Activated CD4-positive, alpha-beta T cell treated with anti-CD3 and anti-CD28 coated beads, Interleukin-2, Interleukin-4, amounts not matched to agents 100 ng/mL and 50 ng/mL, durations not matched to agents 16 hours and 8 hours (primary cell): Measurements from ENCODE around the gene STAT5A.
"Not testable (repeated sequence)": the region's sequence is repeated elsewhere in the genome, so short reads cannot be mapped to it uniquely, and the experiment has no call there.

Experiments used
- DNase-seq: peaks from one replicate; pipeline ENCODE4 v3.0.0-alpha.2; 2020; ENCODE audit warnings: low spot score

Gene STAT5A

DNA sequence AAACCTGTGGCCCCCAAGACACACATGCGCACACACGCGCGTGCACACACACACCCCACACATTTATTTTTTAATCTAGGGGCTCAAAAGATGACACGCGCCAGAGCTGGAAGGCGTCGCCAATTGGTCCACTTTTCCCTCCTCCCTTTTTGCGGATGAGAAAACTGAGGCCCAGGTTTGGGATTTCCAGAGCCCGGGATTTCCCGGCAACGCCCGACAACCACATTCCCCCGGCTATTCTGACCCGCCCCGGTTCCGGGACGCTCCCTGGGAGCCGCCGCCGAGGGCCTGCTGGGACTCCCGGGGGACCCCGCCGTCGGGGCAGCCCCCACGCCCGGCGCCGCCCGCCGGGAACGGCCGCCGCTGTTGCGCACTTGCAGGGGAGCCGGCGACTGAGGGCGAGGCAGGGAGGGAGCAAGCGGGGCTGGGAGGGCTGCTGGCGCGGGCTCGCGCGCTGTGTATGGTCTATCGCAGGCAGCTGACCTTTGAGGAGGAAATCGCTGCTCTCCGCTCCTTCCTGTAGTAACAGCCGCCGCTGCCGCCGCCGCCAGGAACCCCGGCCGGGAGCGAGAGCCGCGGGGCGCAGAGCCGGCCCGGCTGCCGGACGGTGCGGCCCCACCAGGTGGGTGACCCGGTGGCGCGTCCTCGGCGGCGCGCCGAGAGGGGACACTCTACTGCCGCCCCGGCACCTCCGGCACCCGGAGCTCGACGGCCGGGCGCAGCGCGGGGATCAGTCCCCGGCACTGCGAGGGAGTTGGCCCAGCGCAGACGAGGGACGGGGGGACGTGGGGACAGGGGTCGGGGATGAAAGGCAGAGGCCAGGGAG is at the start of gene STAT5A:
Gene STAT5A (plus strand): TSS at position 522 of the 826 bp plus-strand sequence. CDS start 914 bp downstream, outside the sequence.
- peak; percentile 73 for DNase-seq

DNA sequence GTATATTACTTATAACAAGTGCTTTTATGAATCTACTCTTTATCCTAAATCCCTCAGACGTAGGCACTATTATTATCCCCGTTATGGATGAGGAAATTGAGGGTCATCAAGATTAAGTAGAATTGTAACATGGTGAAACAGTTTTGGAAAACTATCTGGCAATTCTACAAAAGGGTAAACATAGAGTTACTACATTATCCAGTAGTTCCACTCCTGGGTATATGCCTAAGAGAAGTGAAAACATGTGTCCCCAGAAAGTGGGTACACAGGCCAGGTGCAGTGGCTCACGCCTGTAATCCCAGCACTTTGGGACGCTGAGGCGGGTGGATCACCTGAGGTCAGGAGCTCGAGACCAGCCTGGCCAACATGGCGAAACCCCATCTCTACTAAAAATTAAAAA is 48.7 kb upstream of the STAT5A start:
- not testable (repeated sequence) for DNase-seq

DNA sequence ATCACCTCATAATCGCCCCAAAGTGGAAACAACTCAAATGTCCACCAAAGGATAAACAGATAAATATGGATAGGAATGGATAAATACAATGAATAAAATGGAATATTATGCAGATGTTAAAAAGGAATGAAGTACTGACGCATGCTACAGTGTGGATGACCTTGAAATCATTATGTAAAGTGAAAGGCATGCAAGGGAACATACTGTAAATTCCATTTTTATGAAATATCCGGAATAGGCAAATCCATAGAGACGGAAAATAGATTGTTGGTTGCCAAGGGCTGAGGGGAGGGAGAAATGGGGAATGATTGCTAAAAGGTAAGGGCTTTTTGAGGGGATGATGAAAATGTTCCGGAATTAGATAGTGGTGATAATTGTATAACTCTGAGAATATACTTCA is 48.1 kb upstream of the STAT5A start:
- DNase-seq = no peak

DNA sequence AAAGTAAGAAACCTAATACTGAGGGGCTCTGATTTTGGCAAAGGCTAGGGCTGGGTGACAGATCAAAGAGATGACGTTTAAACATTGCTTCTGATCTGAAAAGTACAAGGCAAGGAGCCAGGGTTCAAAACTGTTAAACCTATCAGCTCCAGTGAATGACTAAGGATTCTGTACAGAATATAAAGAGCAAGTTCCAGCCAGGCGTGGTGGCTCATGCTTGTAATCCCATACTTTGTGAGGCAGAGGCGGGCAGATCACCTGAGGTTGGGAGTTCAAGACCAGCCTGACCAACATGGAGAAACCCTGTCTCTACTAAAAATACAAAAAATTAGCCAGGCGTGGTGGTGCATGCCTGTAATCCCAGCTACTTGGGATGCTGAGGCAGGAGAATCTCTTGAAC is 47.4 kb upstream of the STAT5A start:
- not testable (repeated sequence) for DNase-seq

DNA sequence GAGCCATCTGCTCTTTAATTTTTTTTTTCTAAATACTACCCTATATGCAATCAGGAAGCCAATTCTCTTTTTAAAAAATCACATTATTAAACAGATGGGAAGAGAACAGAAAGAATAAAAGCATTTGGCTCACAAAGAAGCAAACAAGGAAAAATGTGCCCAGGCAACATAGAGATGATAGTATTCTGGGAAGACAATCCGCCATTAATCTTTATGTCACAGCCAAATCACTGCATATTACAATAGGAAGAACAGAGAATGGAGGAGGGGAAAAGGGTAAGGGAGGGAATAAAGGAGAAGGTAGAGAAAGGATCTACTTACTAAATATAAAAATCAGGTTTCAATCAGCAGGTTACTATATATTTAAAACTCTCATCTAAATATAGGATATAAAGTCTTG is 46.4 kb upstream of the STAT5A start:
- no peak for DNase-seq

DNA sequence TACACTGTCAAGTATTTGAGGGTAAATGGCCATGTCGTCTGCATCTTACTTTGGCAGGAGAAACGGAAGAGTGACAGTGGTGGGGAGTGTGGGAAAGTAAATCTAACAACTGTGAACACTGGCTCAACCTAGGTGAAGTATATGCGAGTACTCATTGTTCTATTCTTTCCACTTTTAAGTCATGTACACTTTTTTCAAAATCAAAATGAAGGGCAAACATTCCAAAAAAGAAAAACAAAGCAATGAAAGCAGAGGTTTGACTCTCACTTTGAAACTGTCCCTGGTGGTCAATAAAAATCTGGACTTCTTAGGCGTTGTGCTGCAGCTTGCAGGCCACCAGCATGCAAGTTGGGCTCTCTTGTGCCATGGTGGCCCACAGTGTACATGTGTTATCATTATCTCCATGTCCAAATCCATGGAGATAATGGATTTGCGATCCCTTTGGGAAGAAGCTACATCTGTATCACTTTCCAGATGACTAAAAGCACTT is 44.8 kb upstream of the STAT5A start:
- no peak for DNase-seq

DNA sequence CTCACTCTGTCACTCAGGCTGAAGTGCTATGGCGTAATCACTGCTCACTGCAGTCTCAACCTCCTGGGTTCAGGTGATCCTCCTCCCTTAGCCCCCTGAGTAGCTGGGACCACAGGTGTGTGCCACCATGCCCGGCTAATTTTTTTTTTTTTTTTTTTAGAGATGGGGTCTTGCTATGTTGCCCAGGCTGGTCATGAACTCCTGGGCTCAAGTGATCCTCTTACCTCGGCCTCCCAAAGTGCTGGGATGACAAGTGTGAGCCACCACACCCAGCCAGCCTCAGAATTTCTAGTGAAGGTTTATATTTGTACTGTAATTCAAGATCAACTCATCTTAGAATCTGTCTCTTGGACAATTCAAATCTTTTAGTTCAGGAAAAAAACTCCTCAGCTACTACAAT is 44.2 kb upstream of the STAT5A start:
- not testable (repeated sequence) for DNase-seq

DNA sequence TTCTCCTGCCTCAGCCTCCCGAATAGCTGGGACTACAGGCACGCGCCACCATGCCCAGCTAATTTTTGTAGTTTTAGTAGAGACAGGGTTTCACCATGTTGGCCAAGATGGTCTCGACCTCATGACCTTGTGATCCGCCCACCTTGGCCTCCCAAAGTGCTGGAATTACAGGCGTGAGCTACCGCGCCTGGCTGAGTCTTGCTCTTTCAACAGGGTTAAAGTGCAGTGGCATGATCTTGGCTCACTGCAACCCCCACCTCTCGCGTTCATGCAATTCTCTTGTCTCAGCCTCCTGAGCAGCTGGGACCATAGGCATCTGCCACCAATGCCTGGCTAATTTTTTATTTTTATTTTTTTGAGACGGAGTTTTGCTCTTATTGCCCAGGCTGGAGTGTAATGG is 43.1 kb upstream of the STAT5A start:
- DNase-seq = not testable (repeated sequence)

DNA sequence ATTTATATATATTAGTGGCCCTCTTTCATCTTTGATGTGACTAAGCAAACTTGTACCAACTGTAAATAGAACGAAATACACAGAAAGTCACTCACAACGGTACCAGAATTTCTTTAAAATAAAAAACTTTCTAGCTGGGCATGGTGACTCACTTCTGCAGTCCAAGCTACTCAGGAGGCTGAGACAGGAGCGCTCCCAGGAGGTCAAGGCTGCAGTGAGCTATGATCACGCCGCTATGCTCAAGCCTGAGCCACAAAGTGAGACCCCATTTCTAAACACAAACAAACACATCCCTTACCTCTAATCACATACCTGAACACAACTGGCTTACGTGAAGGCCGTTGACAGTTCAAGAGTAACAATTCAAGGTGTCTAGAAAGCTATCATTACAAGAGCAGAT is 41.8 kb upstream of the STAT5A start:
- DNase-seq = no peak

DNA sequence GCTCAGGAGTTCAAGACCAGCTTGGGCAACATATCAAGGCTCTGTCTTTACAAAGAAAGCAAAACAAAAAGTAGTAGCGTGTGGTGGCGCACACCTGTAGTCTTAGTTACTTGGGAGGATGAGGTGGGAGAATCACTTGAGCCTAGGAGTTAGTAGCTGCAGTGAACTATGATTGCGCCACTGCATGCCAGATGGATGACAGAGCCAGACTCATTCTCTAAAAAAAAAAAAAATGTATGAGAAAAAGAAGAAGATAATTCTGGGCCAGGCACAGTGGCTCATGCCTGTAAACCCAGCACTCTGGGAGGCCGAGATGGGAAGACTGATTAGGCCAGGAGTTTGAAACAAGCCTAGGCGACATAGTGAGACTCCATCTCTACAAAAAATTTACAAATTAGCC is 40.6 kb upstream of the STAT5A start:
- no peak for DNase-seq

DNA sequence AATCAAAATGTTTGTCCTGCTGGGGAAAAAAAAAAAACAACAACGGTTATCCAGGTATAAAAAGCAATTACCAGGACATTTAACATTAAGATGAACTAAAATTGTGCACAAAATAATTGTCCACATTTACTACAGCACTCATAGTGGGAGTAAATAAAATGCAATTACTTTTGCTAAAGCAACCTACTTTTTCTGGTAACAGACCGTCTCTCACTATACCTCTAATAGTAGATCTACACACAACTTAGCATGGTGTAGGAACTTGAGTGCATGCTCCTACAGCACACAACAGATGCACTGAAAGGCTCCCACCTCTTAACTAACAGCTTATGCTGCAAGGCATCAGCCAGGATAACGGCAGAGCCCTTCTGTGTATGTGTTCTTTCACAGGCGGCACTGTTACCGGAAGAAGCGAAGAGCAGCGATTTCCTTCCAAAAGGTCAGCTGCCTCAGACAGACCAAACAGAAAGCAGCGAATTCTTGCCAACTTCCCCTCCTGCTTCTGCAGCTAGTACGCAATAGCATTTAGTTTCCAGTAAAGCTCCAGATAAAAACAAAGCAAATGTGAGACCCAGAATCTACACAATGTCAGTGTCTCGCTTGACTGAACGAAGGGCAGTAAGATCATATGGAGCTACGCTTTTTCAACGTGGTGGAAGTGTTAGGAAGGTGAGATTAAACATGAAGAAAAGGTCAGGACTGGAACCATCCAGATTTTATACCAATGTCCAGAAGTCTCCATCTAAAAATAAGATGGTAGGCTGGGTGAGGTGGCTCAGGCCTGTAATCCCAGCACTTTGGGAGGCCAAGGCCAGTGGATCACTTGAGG is 39.7 kb upstream of the STAT5A start:
- peak; percentile 89 for DNase-seq

DNA sequence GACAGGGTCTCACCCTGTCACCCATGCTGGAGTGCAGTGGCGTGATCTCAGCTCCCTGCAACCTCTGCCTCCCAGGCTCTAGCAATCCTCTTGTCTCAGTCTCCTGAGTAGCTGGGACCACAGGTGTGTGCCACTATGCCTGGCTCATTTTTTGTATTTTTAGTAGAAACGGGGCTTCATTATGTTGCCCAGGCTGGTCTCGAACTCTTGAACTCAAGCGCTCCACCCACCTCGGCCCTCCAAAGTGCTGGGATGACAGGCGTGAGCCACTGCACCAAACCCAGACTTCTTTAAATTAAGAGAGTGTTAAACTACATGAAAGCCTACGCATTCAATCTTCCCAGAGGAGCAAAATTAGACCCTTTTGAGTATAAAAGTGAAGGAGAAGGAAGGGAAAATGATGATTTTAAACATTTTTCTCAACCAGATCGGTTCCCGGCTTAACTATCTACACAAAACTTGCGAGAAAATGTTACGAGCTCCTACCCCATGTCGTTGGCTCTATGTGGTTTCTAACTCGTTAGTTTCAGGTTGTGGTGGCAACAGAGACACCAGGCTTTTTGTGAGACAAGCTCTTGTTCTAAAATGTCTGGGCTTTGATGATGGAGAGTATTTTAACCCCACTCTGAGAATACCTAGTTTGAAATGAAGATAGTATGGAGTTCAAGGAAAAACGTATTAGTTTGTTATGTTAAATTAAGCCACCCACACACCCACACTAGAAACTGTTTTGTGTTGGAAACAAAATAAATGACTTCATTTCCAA is 38.4 kb upstream of the STAT5A start:
- DNase-seq = peak; percentile 81

DNA sequence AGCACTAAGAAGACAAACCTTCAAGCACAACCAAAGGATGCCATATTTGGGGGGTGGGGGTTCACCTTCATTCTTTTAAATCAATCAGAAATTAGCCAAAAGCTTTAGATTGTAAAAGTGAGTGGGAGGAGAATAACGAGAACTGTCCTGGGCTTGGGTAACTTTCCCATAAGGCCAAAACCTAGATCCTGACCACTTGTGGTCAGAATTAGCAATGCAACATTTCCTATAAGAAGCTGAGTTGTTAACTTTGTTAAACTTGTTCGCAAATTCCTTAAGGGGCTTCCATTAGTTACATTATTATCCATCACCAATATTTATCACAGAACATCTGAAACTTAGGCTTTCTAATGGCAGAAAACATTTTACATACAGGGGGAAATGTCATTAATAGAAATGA is 37.2 kb upstream of the STAT5A start:
- no peak for DNase-seq

DNA sequence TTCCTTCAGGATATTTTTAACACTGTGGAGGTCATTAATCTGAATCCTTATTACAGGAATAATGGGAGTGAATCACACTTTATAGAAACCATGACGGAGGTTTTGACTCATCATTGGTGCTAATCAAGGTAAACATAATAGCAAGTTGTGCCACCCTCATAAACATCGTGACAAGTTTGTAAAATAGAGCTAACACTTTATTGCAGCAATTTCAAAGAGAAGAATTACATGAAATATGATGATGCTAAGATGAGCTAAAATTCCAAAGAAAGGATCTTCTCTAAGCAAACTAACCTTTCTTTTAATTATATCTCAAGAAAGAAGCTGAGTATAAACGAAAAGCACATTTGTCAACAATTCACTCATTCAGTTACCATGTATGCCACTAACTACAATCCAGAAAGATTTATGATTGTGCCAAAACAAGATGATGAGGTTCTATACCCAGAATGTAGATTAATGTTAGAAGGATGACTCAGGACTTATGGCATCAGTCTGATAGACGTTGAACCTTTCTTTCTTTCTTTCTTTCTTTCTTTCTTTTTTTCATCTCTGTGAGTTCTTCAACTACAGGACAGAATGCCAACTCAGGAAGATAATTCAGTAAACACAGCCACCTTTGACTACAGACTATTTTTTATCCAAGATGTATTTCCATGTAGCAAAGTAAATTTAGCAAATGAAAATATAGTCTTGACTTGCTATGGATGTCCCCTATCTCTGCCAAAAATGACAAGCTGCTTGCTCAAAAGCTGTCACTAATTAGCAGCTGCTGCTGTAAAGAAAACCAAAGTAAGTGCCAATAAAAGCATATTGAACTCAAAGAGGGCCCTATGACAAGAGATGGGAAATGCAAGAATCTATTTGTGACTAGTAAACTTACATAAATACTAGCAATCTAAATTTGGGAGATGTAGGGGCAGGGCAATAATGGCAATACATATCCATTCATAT is 35.4 kb upstream of the STAT5A start:
- DNase-seq = peak; percentile 46

DNA sequence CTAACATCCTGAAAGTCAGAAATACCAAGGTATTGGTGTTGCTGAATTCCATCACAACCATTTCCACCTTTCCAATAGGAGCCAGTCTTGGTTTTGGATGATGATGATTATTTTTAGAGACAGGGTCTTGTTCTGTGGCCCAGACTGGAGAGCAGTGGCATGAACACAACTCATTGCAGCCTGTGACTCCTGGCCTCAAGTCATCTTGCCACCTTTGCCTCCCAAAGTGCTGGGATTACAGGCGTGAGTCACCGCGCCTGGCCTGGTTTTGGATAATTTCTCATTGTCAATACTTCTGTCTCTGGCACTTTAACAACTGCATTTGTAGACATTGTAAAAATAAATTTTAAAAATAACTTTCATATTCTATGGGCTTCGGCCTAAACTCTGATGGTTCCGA is 34.7 kb upstream of the STAT5A start:
- DNase-seq = no peak

DNA sequence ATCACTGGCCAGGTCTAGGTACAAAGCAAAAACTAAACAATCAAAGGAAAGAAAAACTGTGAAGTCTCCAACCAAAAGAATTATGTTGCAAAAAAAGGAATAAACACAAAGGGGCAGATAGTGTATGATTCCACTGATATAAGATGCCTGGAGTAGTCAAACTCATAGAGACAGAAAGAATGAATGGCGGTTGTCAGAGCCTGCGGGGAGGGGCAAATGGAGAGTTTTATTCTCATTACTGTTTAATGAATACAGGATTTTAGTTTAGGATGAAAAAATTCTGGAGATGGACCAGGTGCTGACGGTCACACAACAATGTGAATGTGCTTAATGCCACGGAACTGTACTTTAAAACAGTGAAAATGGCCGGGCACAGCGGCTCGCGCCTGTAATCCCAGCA is 32.9 kb upstream of the STAT5A start:
- DNase-seq = no peak

DNA sequence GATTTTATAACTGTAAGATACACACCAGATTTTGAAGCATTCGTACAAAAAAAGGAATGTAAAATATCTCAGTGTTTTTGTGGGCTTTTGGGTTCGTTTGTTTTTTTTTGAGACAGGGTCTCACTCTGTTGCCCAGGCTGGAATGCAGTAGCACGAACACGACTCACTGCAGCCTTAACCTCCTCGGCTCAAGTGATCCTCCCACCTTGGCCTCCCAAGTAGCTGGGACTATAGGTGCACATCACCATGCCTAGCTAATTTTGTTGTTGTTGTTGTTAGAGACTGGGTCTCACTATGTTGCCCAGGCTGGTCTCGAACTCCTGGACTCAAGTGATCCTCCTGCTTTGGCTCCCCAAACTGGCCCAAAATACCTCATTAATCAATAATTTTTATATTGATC is 28.0 kb upstream of the STAT5A start:
- DNase-seq = no peak

DNA sequence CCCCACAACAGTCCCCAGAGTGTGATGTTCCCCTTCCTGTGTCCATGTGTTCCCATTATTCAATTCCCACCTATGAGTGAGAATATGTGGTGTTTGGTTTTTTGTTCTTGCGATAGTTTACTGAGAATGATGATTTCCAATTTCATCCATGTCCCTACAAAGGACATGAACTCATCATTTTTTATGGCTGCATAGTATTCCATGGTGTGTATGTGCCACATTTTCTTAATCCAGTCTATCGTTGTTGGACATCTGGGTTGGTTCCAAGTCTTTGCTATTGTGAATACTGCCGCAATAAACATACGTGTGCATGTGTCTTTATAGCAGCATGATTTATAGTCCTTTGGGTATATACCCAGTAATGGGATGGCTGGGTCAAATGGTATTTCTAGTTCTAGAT is 23.9 kb upstream of the STAT5A start:
- DNase-seq = not testable (repeated sequence)

DNA sequence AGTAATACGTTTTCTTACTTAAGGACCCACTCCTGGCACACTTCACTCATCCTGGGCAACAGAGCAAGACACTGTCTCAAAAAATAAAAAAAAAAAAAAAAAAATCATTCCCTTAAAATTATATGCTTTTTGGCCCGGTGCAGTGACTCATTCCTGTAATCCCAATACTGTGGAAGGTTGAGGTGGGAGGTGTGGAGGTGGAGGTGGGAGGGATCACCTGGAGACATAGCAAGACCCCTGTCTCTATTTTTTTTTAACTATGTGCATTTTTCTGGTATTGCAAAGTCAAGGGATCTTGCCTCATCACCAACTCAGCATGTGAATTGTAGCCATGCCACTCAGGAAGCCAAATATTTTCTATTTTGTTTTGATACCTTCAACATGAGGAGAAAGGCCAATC is 21.8 kb upstream of the STAT5A start:
- no peak for DNase-seq

DNA sequence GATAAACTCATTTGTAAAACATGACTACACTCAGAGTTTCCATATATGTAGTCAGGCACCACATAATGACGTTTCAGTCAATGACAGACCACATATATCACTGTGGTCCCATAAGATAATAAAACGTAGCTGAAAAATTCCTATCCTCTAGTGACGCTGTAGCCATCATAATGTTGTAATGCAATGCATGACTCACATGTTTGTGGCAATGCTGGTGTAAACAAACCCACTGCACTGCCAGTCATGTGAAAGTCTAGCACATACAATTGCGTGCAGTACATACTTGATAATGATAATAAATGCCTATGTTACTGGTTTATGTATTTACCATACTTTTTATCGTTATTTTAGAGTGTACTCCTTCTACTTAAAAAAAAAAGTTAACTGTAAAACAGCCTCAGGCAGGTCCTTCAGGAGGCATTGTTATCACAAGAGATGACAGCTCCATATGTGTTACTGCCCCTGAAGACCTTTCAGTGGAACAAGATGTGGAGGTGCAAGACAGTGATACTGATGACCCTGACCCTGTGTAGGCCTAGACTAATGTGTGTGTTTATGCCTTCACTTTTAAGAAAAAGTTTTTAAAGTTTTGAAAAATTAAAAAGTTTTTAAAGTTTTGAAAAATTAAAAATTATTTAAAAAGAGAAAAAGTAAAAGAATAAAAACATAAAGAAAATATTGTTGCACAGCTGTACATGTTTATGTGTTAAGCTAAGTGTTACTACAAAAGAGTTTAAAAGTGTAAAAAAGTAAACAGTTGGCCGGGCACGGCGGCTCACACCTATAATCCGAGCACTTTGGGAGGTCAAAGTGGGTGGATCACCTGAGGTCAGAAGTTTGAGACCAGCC is 21.2 kb upstream of the STAT5A start:
- peak; percentile 76 for DNase-seq
